Fibroblast of gingiva (primary cell): ENCODE data around the gene B4GALT5.
A peak's percentile ranks its signal among the peaks of the same experiment; 100 is the strongest.

ENCODE experiments used
- DNase-seq: peaks from one replicate; pipeline ENCODE4 v3.0.0-alpha.2; 2011; ENCODE audit warnings: low read depth

B4GALT5 gene

DNA sequence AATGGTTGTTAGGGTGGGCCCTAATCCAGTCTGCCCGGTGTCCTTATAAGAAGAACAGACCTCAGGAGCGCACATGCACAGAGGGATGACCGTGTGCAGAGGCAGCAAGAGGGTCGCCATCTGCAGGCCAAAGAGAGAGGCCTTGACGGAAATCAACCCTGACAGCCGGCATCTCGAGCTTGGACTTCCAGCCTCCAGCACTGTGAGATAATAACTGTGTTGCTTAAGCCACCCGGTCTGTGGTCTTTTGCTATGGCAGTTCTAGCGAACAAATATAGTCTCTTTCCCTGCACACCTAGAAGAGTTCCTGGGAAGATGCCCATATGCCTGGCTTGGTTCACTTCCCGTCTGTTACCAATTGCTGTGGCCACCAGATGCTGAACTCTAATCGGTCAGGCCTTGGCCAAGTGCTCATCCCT, 110.5 kb downstream of the B4GALT5 start:
- peak; percentile 87 for DNase-seq

GRCh38 chr20:49602345-49603208, 111.1 kb downstream of the B4GALT5 start:
- DNase-seq = no peak

GRCh38 chr20:49601153-49601924, 112.3 kb downstream of the B4GALT5 start:
- DNase-seq = no peak

GRCh38 chr20:49599746-49600113, 113.9 kb downstream of the B4GALT5 start:
- DNase-seq = no peak

- no peak for DNase-seq
Observed at GRCh38 chr20:49597825-49598395, 115.8 kb downstream of the B4GALT5 start.

DNA sequence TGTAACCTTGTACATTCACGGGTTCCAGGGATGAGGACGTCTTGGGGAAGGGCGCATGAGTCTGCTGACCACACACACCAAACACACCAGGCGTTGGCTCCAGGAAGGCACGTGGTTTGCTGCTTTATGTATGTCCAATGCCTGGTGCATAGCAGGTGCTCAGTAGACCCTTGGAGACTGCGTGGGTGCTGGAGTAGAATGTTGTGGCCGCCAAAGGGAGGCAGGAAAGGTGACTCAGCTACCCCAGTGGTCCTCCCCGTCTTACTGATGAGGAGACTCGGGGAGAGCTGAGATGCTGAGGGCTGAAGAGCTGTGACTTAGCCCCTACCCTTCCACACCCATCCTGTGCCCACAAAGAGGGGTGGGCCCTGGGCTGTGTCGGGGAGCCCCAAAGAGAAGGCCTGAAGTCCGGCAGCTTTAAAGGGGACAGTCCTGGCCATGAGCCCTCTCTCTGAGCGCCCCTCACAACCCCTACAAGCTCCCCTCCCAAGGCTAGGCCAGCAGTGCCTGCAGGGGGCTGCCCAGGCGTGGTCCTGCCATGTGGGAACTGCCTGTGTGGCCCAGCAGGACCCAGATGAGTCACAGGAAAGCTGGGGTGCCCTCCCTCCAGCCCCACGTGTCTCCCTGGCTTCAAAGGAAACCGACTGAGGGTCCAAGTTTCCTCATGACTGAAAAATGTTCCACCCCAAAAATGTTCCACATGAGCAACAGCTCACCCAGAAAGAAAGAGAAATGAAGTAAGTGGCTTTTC, 117.7 kb downstream of the B4GALT5 start:
- peak; percentile 68 for DNase-seq

- no peak for DNase-seq
Observed at GRCh38 chr20:49595346-49595745, 118.3 kb downstream of the B4GALT5 start.

DNA sequence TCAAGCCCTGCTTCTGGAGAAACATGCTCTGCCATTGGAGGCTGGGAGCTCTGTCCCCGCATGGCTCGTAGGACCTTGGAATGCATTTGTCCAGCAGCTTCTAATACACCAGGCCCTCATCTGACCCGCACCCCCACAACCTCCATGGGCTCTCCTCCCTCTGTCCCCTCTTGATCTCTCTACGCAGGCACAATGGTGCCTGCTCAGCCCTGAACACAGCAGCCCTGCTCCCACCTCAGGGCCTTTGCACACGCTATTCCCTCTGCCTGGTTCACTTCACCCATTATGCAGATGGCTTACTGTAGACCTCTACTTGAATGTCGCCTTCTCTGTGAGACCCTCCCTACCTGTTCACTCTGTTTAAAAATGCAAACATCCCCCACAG, 118.8 kb downstream of the B4GALT5 start:
- DNase-seq = no peak

GRCh38 chr20:49594143-49594930, 119.3 kb downstream of the B4GALT5 start:
- DNase-seq = peak; percentile 99

GRCh38 chr20:49593466-49594142, 120.1 kb downstream of the B4GALT5 start:
- DNase-seq = no peak

DNA sequence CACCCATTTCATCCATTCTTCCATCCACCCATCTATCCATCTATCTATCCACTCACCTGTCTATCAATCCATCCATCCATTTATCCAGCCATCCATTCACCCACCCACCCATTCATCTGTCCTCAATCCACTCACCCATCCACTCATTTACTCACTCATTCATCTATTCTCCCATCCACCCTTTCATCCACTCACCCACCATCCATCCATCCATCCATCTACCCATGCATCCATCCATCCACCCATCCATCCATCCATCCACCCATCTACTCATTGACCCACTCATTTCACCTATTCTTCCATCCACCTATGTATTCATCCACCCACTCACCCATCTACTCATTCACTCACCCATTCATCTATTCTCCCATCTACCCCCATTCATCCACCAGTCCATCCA, 121.6 kb downstream of the B4GALT5 start:
- DNase-seq = no peak

GRCh38 chr20:49591217-49591865, 122.3 kb downstream of the B4GALT5 start:
- no peak for DNase-seq

- no peak for DNase-seq
Observed at GRCh38 chr20:49590163-49591017, 123.3 kb downstream of the B4GALT5 start.

DNA sequence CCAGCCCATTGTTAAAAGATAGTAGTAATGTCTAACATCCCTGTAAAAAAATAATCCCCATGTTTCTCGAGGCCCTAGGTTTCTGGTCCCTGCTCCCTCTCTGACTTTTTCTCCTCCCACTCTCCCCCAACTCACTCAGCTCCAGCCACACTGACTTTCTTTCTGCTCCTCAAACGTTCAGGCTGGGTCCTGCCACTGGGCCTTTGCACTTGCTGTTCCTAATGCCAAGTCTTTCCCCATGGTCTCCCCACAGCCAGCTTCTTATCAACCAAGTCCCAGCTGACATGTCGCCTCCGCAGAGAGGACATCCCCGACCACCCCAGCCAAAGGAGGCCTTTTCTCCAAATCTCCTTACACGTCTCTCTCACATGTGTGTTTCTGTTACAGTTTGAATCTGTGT, 123.9 kb downstream of the B4GALT5 start:
- no peak for DNase-seq

DNA sequence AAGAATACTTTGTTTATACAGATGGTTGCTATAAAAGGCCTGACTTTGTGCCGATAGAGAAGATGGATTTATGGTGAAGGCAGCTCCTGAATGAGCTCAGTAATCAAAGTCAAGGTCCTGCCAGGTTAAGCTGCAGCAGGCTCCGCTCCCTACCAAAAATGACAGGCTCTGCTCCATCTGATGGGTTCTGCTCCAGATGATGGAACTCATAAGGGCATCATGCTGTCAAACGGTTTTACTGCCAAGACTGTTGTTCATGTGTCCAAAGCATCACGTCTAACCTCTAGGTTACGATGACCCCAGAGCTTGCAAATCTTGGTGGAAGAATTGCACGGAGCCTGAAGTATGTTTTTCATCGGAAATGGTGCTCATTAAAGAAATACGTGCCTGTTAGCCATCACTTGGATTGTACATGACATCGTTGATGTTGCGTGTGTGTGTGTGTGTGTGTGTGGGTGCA, 126.5 kb downstream of the B4GALT5 start:
- DNase-seq = peak; percentile 77

DNA sequence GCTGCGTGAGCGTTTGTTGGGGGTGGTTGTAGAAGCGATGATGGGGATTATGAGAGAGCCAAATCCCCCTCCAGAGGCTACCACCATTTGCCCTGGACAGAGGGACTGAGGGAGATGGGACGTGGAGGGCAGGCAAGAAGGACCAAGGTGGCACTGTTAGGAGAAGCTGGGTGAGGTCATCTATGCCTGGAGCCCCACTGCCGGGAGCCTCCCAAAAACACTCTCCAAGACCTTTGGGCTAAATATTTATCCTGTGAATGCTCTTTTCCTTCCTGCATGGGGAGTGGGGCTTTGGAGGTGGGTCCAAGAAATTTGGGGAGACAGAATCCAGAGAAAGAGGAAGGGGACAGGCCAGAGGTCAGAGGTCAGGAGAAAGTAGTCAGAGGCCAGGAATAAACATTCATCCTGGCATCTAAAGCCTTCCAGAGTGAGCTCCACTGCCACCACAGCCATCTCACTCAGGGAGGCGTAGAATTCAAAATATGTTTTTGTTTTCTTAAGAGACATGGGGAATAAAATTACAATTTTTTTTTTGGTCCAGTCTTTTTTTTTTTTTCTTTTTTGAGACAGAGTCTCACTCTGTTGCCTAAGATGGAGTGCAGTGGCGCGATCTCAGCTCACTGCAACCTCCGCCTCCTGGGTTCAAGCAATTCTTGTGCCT, 128.0 kb downstream of the B4GALT5 start:
- no peak for DNase-seq

DNA sequence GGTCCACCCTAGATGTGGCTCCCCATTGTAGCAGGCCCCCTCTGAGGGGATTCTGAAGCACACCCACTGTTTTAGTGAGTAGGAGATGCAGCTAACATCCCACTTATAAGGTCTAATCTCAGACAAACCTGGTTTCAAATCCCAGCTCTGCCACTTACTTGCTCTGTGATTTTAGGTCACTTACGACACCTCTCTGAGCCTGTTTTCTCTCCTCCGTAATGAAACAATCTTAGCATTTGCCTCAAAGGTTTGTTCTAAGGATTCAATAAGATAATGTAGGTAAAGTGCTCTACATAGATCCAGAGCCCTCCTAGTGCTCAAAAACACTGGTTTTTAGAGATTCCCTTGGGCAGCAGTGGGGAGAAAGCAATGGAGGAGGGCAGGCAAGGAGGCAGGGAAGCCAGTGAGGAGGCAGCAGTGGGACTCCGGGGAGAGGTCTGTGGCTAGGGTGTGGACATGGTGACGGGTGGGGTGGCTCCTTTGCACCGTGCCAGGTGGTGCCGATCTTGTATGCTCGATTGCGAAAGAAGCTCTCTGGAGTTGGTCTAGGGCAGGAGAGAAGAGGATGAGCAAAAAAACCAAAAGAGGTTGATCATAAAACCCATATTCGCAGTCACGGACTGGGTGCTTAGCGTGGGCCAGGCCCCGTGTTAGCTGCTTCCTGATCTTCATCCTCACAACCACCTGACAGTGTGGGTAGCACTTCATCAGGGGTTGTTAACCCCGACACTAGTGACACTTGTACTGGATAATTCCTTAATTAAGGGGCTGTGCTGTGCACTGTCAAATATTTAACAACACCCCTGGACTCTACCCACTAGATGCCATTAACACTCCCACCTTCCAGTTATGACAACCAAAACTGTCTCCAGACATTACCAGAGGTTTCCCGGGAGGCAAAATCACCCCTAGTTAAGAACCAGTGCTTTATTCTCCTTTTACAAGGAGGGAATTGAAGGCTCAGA, 129.0 kb downstream of the B4GALT5 start:
- DNase-seq = no peak
